Endothelial cell (in vitro differentiated cells): ENCODE data around the gene CCDC6. TPM values are rescaled to one million over a fixed set of nuclear protein-coding genes. Genes with fewer than 3 reads are reported as not detected.

Source experiments
- DNase-seq: peaks from one replicate; pipeline ENCODE4 v3.0.0; 2021; ENCODE audit warnings: low spot score
- H3K27ac Mint-ChIP-seq: one replicate; pipeline ENCODE4 v1.8.0; 2021; ENCODE audit warnings: mixed read lengths, inconsistent platforms; ENCODE audit not compliant: unreplicated experiment
- H3K27me3 Mint-ChIP-seq: one replicate; pipeline ENCODE4 v1.8.0; 2021; ENCODE audit warnings: mild to moderate bottlenecking, moderate library complexity, mixed read lengths, inconsistent platforms; ENCODE audit not compliant: unreplicated experiment
- H3K36me3 Mint-ChIP-seq: one replicate; pipeline ENCODE4 v1.8.0; 2021; ENCODE audit warnings: mild to moderate bottlenecking, low read depth, mixed read lengths, inconsistent platforms; ENCODE audit not compliant: unreplicated experiment
- H3K4me1 Mint-ChIP-seq: one replicate; pipeline ENCODE4 v1.8.0; 2021; ENCODE audit warnings: mild to moderate bottlenecking, mixed read lengths, inconsistent platforms; ENCODE audit not compliant: unreplicated experiment
- H3K4me3 Mint-ChIP-seq: one replicate; pipeline ENCODE4 v1.8.0; 2021; ENCODE audit warnings: mild to moderate bottlenecking, mixed read lengths, inconsistent platforms; ENCODE audit not compliant: unreplicated experiment
- H3K9me3 Mint-ChIP-seq: one replicate; pipeline ENCODE4 v1.8.0; 2021; ENCODE audit warnings: mixed read lengths, inconsistent platforms; ENCODE audit not compliant: unreplicated experiment
- total RNA-seq: library from RNA; stranded (reverse); fragmentation: NEBNext Ultra II Directional; extraction: Animal tissue kit (Norgen Biotek cat#: 25700); gene quantifications from one replicate; pipeline ENCODE4 v1.2.1, GENCODE V29; 2021; ENCODE audit not compliant: unreplicated experiment
- TF ChIP-seq, protein P1 (sequence below): fragments of 200-600 bp; sonication (generic); IDR thresholded peaks from one replicate; pipeline ENCODE4 v1.5.0; 2021; ENCODE audit warnings: antibody characterized with exemption; ENCODE audit not compliant: unreplicated experiment

CCDC6 gene
- total RNA-seq, 1 donor from 2014 or later, result 27.7 TPM

- H3K9me3 Mint-ChIP-seq, result no peaks in the 10 kb centered on the region
- H3K27me3 Mint-ChIP-seq, result peaks cover 1% of the 10 kb centered on the region
- H3K4me1 Mint-ChIP-seq, result peaks cover 3% of the 10 kb centered on the region
- DNase-seq, result no peak
- peak overlapping the region; percentile 7 for H3K27ac Mint-ChIP-seq
- H3K36me3 Mint-ChIP-seq, result no peaks in the 10 kb centered on the region
- TF ChIP-seq, protein P1, sequence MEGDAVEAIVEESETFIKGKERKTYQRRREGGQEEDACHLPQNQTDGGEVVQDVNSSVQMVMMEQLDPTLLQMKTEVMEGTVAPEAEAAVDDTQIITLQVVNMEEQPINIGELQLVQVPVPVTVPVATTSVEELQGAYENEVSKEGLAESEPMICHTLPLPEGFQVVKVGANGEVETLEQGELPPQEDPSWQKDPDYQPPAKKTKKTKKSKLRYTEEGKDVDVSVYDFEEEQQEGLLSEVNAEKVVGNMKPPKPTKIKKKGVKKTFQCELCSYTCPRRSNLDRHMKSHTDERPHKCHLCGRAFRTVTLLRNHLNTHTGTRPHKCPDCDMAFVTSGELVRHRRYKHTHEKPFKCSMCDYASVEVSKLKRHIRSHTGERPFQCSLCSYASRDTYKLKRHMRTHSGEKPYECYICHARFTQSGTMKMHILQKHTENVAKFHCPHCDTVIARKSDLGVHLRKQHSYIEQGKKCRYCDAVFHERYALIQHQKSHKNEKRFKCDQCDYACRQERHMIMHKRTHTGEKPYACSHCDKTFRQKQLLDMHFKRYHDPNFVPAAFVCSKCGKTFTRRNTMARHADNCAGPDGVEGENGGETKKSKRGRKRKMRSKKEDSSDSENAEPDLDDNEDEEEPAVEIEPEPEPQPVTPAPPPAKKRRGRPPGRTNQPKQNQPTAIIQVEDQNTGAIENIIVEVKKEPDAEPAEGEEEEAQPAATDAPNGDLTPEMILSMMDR, result no peak
- H3K4me3 Mint-ChIP-seq, result no peak overlapping the region
Measured at GRCh38 chr10:59945991-59946390, 39.6 kb upstream of the CCDC6 start.

- Mint-ChIP-seq H3K9me3 (no peaks in the 10 kb centered on the region), H3K27ac (no peak overlapping the region), H3K4me3 (no peak overlapping the region), H3K36me3 (no peaks in the 10 kb centered on the region), H3K27me3 (peaks cover 1% of the 10 kb centered on the region), H3K4me1 (peaks cover 3% of the 10 kb centered on the region)
- TF ChIP-seq, protein P1, result no peak
- DNase-seq, result no peak
Measured at GRCh38 chr10:59945590-59945989, 39.2 kb upstream of the CCDC6 start.

GRCh38 chr10:59944339-59944935, 38.1 kb upstream of the CCDC6 start:
- H3K36me3 Mint-ChIP-seq, result no peaks in the 10 kb centered on the region
- no peaks in the 10 kb centered on the region for H3K9me3 Mint-ChIP-seq
- peaks cover 3% of the 10 kb centered on the region for H3K4me1 Mint-ChIP-seq
- TF ChIP-seq, protein P1, result no peak
- H3K4me3 Mint-ChIP-seq, result no peak overlapping the region
- no peak overlapping the region for H3K27ac Mint-ChIP-seq
- no peak for DNase-seq
- H3K27me3 Mint-ChIP-seq, result peaks cover 1% of the 10 kb centered on the region

- H3K27me3 Mint-ChIP-seq, result peaks cover 1% of the 10 kb centered on the region
- no peaks in the 10 kb centered on the region for H3K36me3 Mint-ChIP-seq
- H3K9me3 Mint-ChIP-seq, result no peaks in the 10 kb centered on the region
- H3K27ac Mint-ChIP-seq, result no peak overlapping the region
- DNase-seq, result no peak
- no peak overlapping the region for H3K4me3 Mint-ChIP-seq
- H3K4me1 Mint-ChIP-seq, result peaks cover 3% of the 10 kb centered on the region
- TF ChIP-seq, protein P1, result no peak
Measured at GRCh38 chr10:59942556-59942955, 36.2 kb upstream of the CCDC6 start.

- no peaks in the 10 kb centered on the region for H3K4me1 Mint-ChIP-seq
- H3K9me3 Mint-ChIP-seq, result no peaks in the 10 kb centered on the region
Measured at GRCh38 chr10:59937720-59938119, 31.4 kb upstream of the CCDC6 start.

More at GRCh38 chr10:59937720-59938119, 31.4 kb upstream of the CCDC6 start:
- Mint-ChIP-seq H3K4me3 (no peak overlapping the region), H3K27me3 (no peaks in the 10 kb centered on the region), H3K36me3 (no peaks in the 10 kb centered on the region), H3K27ac (no peak overlapping the region)
- no peak for DNase-seq
- TF ChIP-seq, protein P1, result no peak
